Lower leg skin (tissue), 3 donors: ENCODE measurements around the gene CLPTM1.

ENCODE experiments used
- POLR2A ChIP-seq, 2 donors: fragments of 450-650 bp; IDR thresholded peaks; one replicate each; pipeline ENCODE4 v1.6.1; 2016 to 2017; ENCODE audit warnings: antibody characterized with exemption in 2 of 2, mild to moderate bottlenecking in 1 of 2, moderate library complexity in 1 of 2
- TF ChIP-seq, protein P1 (sequence below), 3 donors: fragments of 450-650 bp; IDR thresholded peaks; one replicate each; pipeline ENCODE4 v1.5.1; 2016; ENCODE audit warnings: antibody characterized with exemption in 3 of 3, mild to moderate bottlenecking in 3 of 3, moderate library complexity in 2 of 3

GRCh38 chr19:44992336-44993163 lies 37.4 kb downstream of the CLPTM1 start:
- TF ChIP-seq POLR2A (IDR thresholded peaks at IDR 0.05), result no peak
- TF ChIP-seq, protein P1, sequence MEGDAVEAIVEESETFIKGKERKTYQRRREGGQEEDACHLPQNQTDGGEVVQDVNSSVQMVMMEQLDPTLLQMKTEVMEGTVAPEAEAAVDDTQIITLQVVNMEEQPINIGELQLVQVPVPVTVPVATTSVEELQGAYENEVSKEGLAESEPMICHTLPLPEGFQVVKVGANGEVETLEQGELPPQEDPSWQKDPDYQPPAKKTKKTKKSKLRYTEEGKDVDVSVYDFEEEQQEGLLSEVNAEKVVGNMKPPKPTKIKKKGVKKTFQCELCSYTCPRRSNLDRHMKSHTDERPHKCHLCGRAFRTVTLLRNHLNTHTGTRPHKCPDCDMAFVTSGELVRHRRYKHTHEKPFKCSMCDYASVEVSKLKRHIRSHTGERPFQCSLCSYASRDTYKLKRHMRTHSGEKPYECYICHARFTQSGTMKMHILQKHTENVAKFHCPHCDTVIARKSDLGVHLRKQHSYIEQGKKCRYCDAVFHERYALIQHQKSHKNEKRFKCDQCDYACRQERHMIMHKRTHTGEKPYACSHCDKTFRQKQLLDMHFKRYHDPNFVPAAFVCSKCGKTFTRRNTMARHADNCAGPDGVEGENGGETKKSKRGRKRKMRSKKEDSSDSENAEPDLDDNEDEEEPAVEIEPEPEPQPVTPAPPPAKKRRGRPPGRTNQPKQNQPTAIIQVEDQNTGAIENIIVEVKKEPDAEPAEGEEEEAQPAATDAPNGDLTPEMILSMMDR (IDR thresholded peaks at IDR 0.05), result no peak
